SK-N-SH treated with all-trans-retinoic acid at 6 μM for 48 hours (cell line): Measurements from ENCODE around the gene BRMS1.

Experiments used
- ATAC-seq: fragments of 200-7000 bp; cut with Tn5 transposase; 3 replicates; pipeline ENCODE4 v1.9.1; 2020; ENCODE audit warnings: mild to moderate bottlenecking, moderate library complexity
- ARNTL ChIP-seq: fragments of 450-650 bp; formaldehyde crosslinking; IDR thresholded peaks from 2 replicates; pipeline ENCODE4 v1.5.0; 2020; ENCODE audit warnings: low read depth, mild to moderate bottlenecking, moderate library complexity, borderline replicate concordance
- BACH2 ChIP-seq: fragments of 250-450 bp; sonication (Bioruptor Pico); IDR thresholded peaks from 2 replicates; pipeline ENCODE4 v1.9.0; 2021; ENCODE audit warnings: mild to moderate bottlenecking, borderline replicate concordance
- ESRRG ChIP-seq: fragments of 250-450 bp; sonication (Bioruptor Pico); IDR thresholded peaks from 2 replicates; pipeline ENCODE4 v1.6.1; 2021; ENCODE audit warnings: mild to moderate bottlenecking
- GLIS3 ChIP-seq: fragments of 250-450 bp; sonication (Bioruptor Pico); IDR thresholded peaks from 2 replicates; pipeline ENCODE4 v1.5.0; 2020; ENCODE audit warnings: mild to moderate bottlenecking, moderate library complexity
- OSR1 ChIP-seq: fragments of 250-450 bp; sonication (Bioruptor Pico); IDR thresholded peaks from 2 replicates; pipeline ENCODE4 v1.8.0; 2022; ENCODE audit warnings: moderate library complexity, mild to moderate bottlenecking, inconsistent platforms
- PPARA ChIP-seq: fragments of 250-450 bp; sonication (Bioruptor Pico); IDR thresholded peaks from 2 replicates; pipeline ENCODE4 v1.5.0; 2020; ENCODE audit warnings: mild to moderate bottlenecking, borderline replicate concordance
- RARB ChIP-seq: fragments of 250-450 bp; sonication (Bioruptor Pico); IDR thresholded peaks from 2 replicates; pipeline ENCODE4 v1.8.0; 2021; ENCODE audit warnings: mild to moderate bottlenecking, moderate library complexity
- SNAI2 ChIP-seq: fragments of 250-450 bp; sonication (Bioruptor Pico); IDR thresholded peaks from 2 replicates; pipeline ENCODE4 v1.5.0; 2020; ENCODE audit warnings: mild to moderate bottlenecking, moderate library complexity
- TCF4 ChIP-seq: fragments of 250-450 bp; sonication (Bioruptor Pico); IDR thresholded peaks from 2 replicates; pipeline ENCODE4 v1.8.0; 2021; ENCODE audit warnings: mild to moderate bottlenecking, moderate library complexity, borderline replicate concordance
- TOX ChIP-seq: fragments of 250-450 bp; sonication (Bioruptor Pico); IDR thresholded peaks from 2 replicates; pipeline ENCODE4 v1.8.0; 2021; ENCODE audit warnings: mild to moderate bottlenecking, moderate library complexity, borderline replicate concordance
- ZC3H10 ChIP-seq: fragments of 250-450 bp; sonication (Bioruptor Pico); IDR thresholded peaks from 2 replicates; pipeline ENCODE4 v1.5.1; 2021; ENCODE audit warnings: mild to moderate bottlenecking, moderate library complexity
- ZFP3 ChIP-seq: fragments of 250-450 bp; sonication (Bioruptor Pico); IDR thresholded peaks from 2 replicates; pipeline ENCODE4 v1.5.0; 2020; ENCODE audit warnings: mild to moderate bottlenecking, moderate library complexity
- ZFP30 ChIP-seq: fragments of 450-650 bp; formaldehyde crosslinking; IDR thresholded peaks from 2 replicates; pipeline ENCODE4 v1.5.0; 2022; ENCODE audit warnings: mild to moderate bottlenecking, moderate library complexity
- ZNF565 ChIP-seq: fragments of 450-650 bp; formaldehyde crosslinking; conservative IDR thresholded peaks from 2 replicates; pipeline ENCODE4 v1.5.0; 2020; ENCODE audit warnings: low read depth, mild to moderate bottlenecking, moderate library complexity
- ZNF70 ChIP-seq: fragments of 450-650 bp; formaldehyde crosslinking; IDR thresholded peaks from 2 replicates; pipeline ENCODE4 v1.5.0; 2020; ENCODE audit warnings: mild to moderate bottlenecking, moderate library complexity
- ZNF8 ChIP-seq: fragments of 450-650 bp; formaldehyde crosslinking; IDR thresholded peaks from 2 replicates; pipeline ENCODE4 v1.5.0; 2020; ENCODE audit warnings: mild to moderate bottlenecking, moderate library complexity
- TF ChIP-seq, protein P1 (sequence below): fragments of 250-450 bp; sonication (Bioruptor Pico); IDR thresholded peaks from 2 replicates; pipeline ENCODE4 v1.8.0; 2020; ENCODE audit warnings: mild to moderate bottlenecking, moderate library complexity, borderline replicate concordance
- TF ChIP-seq, protein P2 (sequence below): fragments of 250-450 bp; sonication (Bioruptor Pico); IDR thresholded peaks from 2 replicates; pipeline ENCODE4 v1.5.0; 2020; ENCODE audit warnings: mild to moderate bottlenecking, moderate library complexity
- TF ChIP-seq, protein P3 (sequence below): fragments of 250-450 bp; sonication (Bioruptor Pico); IDR thresholded peaks from 2 replicates; pipeline ENCODE4 v1.5.1; 2020; ENCODE audit warnings: low read depth, mild to moderate bottlenecking, moderate library complexity
- TF ChIP-seq, protein P4 (sequence below): fragments of 250-450 bp; sonication (Bioruptor Pico); IDR thresholded peaks from 2 replicates; pipeline ENCODE4 v1.8.0; 2021; ENCODE audit warnings: low read depth, mild to moderate bottlenecking, moderate library complexity, borderline replicate concordance
- TF ChIP-seq, protein P5 (sequence below): fragments of 250-450 bp; sonication (Bioruptor Pico); IDR thresholded peaks from 2 replicates; pipeline ENCODE4 v1.5.1; 2021; ENCODE audit warnings: mild to moderate bottlenecking, moderate library complexity

The BRMS1 gene

DNA sequence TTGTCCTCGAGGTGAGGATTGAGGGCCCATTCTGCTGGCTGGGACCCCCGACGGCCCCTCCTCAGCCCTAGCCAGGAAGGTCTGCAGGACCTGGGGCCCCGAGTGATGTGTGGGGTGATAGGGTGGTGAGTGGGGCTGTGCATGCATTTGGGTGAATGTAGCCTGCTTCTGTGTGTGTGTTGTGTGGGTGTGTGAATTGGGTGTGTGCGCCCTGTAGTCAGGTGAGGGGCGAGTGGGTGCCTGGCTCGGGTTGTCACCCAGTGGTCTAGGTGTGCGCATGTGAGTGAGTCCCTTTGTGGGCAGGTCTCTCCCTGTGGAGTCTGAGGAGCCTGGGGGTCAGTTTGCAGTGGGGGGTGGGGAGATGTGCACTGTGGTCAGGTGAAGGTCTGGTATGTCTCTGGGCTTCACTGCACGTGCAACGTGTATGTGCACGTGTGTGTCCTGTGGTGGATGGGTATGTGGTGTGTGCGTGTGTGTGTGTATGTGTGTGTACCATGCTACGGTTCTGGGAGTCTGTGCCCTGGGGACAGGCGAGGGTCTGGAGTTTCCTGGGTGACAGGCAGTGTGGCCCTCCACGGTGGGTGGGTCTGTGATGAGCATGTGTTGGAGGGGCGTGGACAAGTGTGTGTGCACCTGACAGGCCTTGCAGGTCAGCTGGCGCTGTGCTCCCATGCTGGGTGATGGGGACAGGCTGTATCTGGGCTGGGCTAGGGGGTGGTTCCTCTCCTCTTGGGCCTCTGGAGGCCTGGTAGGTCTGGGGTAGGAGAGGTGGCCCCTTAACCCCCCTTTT is 52.2 kb downstream of the BRMS1 start (continued):
- TF ChIP-seq, protein P1, sequence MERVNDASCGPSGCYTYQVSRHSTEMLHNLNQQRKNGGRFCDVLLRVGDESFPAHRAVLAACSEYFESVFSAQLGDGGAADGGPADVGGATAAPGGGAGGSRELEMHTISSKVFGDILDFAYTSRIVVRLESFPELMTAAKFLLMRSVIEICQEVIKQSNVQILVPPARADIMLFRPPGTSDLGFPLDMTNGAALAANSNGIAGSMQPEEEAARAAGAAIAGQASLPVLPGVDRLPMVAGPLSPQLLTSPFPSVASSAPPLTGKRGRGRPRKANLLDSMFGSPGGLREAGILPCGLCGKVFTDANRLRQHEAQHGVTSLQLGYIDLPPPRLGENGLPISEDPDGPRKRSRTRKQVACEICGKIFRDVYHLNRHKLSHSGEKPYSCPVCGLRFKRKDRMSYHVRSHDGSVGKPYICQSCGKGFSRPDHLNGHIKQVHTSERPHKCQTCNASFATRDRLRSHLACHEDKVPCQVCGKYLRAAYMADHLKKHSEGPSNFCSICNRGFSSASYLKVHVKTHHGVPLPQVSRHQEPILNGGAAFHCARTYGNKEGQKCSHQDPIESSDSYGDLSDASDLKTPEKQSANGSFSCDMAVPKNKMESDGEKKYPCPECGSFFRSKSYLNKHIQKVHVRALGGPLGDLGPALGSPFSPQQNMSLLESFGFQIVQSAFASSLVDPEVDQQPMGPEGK = no peak
- TF ChIP-seq BACH2 (CRISPR knock-in tag) (no peak), ZFP3 (CRISPR knock-in tag) (no peak)

DNA sequence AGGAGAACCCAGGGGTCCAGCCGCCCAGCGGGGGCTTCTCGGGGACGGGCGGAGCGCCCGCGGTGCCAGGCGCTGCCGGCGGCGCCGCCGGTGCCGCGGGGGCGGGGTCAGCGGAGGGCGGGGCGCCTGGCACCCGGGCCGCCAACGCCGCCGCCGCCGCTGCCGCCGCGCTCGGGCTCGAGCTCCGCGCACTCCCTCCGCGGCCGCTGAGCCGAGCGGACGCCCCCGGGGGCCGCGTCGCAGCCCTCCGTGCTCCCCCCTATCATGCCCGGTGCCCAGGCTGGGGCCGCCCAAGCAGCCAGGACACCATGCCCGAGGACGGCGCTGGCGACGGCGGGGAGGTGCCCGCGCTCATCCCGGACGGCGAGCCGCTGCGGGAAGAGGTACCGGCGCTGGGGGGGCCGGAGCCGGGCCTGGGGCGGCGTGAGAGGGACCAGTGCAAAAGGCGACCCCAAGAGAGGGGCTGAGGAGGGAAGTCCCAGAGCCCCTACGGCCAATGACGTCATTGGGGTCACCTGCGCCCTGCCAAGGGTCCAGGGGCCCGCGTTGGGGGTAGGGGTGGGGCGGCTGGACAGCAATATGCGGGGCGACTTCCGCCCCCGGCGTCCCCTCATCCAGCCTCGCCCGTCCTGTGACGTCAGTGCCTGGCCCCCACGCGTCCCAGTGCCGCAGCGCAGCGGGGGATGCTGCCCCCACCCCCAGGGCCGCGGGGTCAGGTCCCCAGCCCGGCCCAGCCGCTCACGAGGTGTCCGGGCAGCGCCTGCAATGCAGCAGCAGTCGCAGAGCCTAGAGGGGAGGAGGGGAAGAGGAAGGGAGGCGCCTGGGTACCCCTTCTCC is 53.0 kb downstream of the BRMS1 start, which contains the start of gene TMEM151A:
Gene TMEM151A, plus strand, starts transcription at position 189 of the 837 bp plus-strand sequence. Its CDS starts 120 bp downstream, at position 309.
- no peak for ATAC-seq
- no peak for TF ChIP-seq ZFP30 (CRISPR knock-in tag)
- TF ChIP-seq RARB = no peak
- no peak for TF ChIP-seq BACH2 (CRISPR knock-in tag)
- no peak for TF ChIP-seq GLIS3 (CRISPR knock-in tag)
- no peak for TF ChIP-seq SNAI2
- TF ChIP-seq ZNF8 (CRISPR knock-in tag) = no peak
- no peak for TF ChIP-seq ARNTL (CRISPR knock-in tag)
- TF ChIP-seq ESRRG (CRISPR knock-in tag) = no peak
- no peak for TF ChIP-seq OSR1 (CRISPR knock-in tag)

DNA sequence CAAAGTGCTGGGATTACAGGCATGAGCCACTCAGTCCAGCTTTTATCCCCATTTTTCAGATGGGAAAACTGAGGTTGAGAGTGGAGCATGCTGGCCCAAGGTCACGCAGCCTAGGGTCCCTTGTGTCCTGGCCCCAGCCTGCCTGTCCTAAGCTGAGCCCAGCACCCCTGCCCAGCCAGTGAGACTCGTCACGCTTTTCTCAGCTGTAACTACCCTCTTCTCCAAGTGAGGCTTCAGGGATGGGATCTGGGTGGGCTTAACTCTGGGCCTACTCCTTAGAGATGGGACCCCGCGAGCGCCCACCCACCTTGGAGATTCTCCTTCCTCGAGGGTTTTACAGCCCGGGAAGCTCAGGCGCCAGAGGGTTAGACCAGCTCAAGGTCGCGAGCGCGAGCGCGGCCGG is 53.6 kb downstream of the BRMS1 start:
- ATAC-seq = no peak
- TF ChIP-seq TCF4 (CRISPR knock-in tag) (no peak), ZNF8 (CRISPR knock-in tag) (no peak), ZFP30 (CRISPR knock-in tag) (no peak), ESRRG (CRISPR knock-in tag) (no peak), ARNTL (CRISPR knock-in tag) (no peak), ZNF70 (CRISPR knock-in tag) (no peak), RARB (no peak), ZNF565 (CRISPR knock-in tag) (no peak), GLIS3 (CRISPR knock-in tag) (no peak), BACH2 (CRISPR knock-in tag) (no peak), ZC3H10 (CRISPR knock-in tag) (no peak), PPARA (CRISPR knock-in tag) (no peak), OSR1 (CRISPR knock-in tag) (no peak), TOX (no peak), ZFP3 (CRISPR knock-in tag) (no peak)
- TF ChIP-seq, protein P2, sequence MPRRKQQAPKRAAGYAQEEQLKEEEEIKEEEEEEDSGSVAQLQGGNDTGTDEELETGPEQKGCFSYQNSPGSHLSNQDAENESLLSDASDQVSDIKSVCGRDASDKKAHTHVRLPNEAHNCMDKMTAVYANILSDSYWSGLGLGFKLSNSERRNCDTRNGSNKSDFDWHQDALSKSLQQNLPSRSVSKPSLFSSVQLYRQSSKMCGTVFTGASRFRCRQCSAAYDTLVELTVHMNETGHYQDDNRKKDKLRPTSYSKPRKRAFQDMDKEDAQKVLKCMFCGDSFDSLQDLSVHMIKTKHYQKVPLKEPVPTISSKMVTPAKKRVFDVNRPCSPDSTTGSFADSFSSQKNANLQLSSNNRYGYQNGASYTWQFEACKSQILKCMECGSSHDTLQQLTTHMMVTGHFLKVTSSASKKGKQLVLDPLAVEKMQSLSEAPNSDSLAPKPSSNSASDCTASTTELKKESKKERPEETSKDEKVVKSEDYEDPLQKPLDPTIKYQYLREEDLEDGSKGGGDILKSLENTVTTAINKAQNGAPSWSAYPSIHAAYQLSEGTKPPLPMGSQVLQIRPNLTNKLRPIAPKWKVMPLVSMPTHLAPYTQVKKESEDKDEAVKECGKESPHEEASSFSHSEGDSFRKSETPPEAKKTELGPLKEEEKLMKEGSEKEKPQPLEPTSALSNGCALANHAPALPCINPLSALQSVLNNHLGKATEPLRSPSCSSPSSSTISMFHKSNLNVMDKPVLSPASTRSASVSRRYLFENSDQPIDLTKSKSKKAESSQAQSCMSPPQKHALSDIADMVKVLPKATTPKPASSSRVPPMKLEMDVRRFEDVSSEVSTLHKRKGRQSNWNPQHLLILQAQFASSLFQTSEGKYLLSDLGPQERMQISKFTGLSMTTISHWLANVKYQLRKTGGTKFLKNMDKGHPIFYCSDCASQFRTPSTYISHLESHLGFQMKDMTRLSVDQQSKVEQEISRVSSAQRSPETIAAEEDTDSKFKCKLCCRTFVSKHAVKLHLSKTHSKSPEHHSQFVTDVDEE (CRISPR knock-in tag) = no peak
- TF ChIP-seq, protein P3, sequence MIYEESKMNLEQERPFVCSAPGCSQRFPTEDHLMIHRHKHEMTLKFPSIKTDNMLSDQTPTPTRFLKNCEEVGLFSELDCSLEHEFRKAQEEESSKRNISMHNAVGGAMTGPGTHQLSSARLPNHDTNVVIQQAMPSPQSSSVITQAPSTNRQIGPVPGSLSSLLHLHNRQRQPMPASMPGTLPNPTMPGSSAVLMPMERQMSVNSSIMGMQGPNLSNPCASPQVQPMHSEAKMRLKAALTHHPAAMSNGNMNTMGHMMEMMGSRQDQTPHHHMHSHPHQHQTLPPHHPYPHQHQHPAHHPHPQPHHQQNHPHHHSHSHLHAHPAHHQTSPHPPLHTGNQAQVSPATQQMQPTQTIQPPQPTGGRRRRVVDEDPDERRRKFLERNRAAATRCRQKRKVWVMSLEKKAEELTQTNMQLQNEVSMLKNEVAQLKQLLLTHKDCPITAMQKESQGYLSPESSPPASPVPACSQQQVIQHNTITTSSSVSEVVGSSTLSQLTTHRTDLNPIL (CRISPR knock-in tag) = no peak
- TF ChIP-seq, protein P4, sequence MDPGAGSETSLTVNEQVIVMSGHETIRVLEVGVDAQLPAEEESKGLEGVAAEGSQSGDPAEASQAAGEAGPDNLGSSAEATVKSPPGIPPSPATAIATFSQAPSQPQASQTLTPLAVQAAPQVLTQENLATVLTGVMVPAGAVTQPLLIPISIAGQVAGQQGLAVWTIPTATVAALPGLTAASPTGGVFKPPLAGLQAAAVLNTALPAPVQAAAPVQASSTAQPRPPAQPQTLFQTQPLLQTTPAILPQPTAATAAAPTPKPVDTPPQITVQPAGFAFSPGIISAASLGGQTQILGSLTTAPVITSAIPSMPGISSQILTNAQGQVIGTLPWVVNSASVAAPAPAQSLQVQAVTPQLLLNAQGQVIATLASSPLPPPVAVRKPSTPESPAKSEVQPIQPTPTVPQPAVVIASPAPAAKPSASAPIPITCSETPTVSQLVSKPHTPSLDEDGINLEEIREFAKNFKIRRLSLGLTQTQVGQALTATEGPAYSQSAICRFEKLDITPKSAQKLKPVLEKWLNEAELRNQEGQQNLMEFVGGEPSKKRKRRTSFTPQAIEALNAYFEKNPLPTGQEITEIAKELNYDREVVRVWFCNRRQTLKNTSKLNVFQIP (CRISPR knock-in tag) = no peak
- TF ChIP-seq, protein P1 = no peak
- TF ChIP-seq, protein P5, sequence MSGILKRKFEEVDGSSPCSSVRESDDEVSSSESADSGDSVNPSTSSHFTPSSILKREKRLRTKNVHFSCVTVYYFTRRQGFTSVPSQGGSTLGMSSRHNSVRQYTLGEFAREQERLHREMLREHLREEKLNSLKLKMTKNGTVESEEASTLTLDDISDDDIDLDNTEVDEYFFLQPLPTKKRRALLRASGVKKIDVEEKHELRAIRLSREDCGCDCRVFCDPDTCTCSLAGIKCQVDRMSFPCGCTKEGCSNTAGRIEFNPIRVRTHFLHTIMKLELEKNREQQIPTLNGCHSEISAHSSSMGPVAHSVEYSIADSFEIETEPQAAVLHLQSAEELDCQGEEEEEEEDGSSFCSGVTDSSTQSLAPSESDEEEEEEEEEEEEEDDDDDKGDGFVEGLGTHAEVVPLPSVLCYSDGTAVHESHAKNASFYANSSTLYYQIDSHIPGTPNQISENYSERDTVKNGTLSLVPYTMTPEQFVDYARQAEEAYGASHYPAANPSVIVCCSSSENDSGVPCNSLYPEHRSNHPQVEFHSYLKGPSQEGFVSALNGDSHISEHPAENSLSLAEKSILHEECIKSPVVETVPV (CRISPR knock-in tag) = no peak
